H9 (cell line): ENCODE data around the gene ACOT13. TPM values are rescaled to one million over a fixed set of nuclear protein-coding genes. Genes with fewer than 3 reads are reported as not detected.

Source experiments
- DNase-seq: peaks from one replicate; pipeline ENCODE4 v3.0.0-alpha.2; 2017
- H2AFZ ChIP-seq: one replicate; pipeline ENCODE4 v1.6.1; 2013; ENCODE audit warnings: mild to moderate bottlenecking, low read length, control low read depth, moderate library complexity
- H2AK5ac ChIP-seq: 2 replicates; pipeline ENCODE4 v1.6.1; 2013; ENCODE audit warnings: low read length, control low read depth, mixed read lengths; ENCODE audit not compliant: insufficient read length
- H2BK120ac ChIP-seq: one replicate; pipeline ENCODE4 v1.6.1; 2013; ENCODE audit warnings: low read depth, mild to moderate bottlenecking, low read length, control low read depth, inconsistent platforms; ENCODE audit not compliant: poor library complexity, severe bottlenecking
- H2BK12ac ChIP-seq: 2 replicates; pipeline ENCODE4 v1.6.1; 2013; ENCODE audit warnings: low read length, control low read depth, mixed read lengths, low read depth; ENCODE audit not compliant: insufficient read length
- H2BK15ac ChIP-seq: 2 replicates; pipeline ENCODE4 v1.6.1; 2013; ENCODE audit warnings: low read depth, low read length, control low read depth
- H2BK20ac ChIP-seq: one replicate; pipeline ENCODE4 v1.6.1; 2013; ENCODE audit warnings: low read depth, mild to moderate bottlenecking, low read length, control low read depth, inconsistent platforms; ENCODE audit not compliant: poor library complexity, severe bottlenecking
- H2BK5ac ChIP-seq: 2 replicates; pipeline ENCODE4 v1.6.1; 2013; ENCODE audit warnings: low read length, control low read depth, mixed read lengths; ENCODE audit not compliant: insufficient read length
- H3K14ac ChIP-seq: 2 replicates; pipeline ENCODE4 v1.6.1; 2013; ENCODE audit warnings: low read length, control low read depth; ENCODE audit not compliant: insufficient read depth
- H3K18ac ChIP-seq: 2 replicates; pipeline ENCODE4 v1.6.1; 2013; ENCODE audit warnings: low read depth, mild to moderate bottlenecking, mixed read lengths, low read length, control low read depth; ENCODE audit not compliant: insufficient read length
- H3K23ac ChIP-seq: 2 replicates; pipeline ENCODE4 v1.6.1; 2013; ENCODE audit warnings: low read length, control low read depth, mixed read lengths, low read depth; ENCODE audit not compliant: insufficient read length
- H3K23me2 ChIP-seq: 2 replicates; pipeline ENCODE4 v1.6.1; 2013; ENCODE audit warnings: low read depth, mild to moderate bottlenecking, mixed read lengths, low read length, control low read depth; ENCODE audit not compliant: insufficient read length, poor library complexity, severe bottlenecking
- H3K27ac ChIP-seq: 2 replicates; pipeline ENCODE4 v1.5.1; 2013; ENCODE audit warnings: low read length, control low read depth, mixed read lengths, low read depth; ENCODE audit not compliant: insufficient read length
- H3K27me3 ChIP-seq: 2 replicates; pipeline ENCODE4 v1.6.1; 2013; ENCODE audit warnings: low read length, control low read depth, inconsistent platforms; ENCODE audit not compliant: insufficient read depth
- H3K4ac ChIP-seq: 2 replicates; pipeline ENCODE4 v1.6.1; 2013; ENCODE audit warnings: low read depth, mild to moderate bottlenecking, control low read depth, inconsistent platforms, low read length, moderate library complexity
- H3K4me1 ChIP-seq: 2 replicates; pipeline ENCODE4 v1.6.1; 2013; ENCODE audit warnings: low read length, control low read depth, inconsistent platforms; ENCODE audit not compliant: insufficient read depth
- H3K4me2 ChIP-seq: 2 replicates; pipeline ENCODE4 v1.6.1; 2013; ENCODE audit warnings: low read length, control low read depth, mixed read lengths; ENCODE audit not compliant: insufficient read length, insufficient read depth
- H3K56ac ChIP-seq: 2 replicates; pipeline ENCODE4 v1.6.1; 2013; ENCODE audit warnings: low read depth, mild to moderate bottlenecking, mixed read lengths, low read length, control low read depth; ENCODE audit not compliant: insufficient read length
- H3K79me1 ChIP-seq: 2 replicates; pipeline ENCODE4 v1.6.1; 2013; ENCODE audit warnings: low read depth, mild to moderate bottlenecking, moderate library complexity, low read length, control low read depth, inconsistent platforms; ENCODE audit not compliant: insufficient read depth, poor library complexity, severe bottlenecking
- H3K79me2 ChIP-seq: 2 replicates; pipeline ENCODE4 v1.6.1; 2013; ENCODE audit warnings: low read length, control low read depth, inconsistent platforms; ENCODE audit not compliant: insufficient read depth
- H3K9ac ChIP-seq: 2 replicates; pipeline ENCODE4 v1.6.1; 2013; ENCODE audit warnings: low read length, control low read depth, mixed read lengths; ENCODE audit not compliant: insufficient read length; ENCODE audit errors: extremely low read depth
- H3K9me3 ChIP-seq: one replicate; pipeline ENCODE4 v1.6.1; 2013; ENCODE audit warnings: low read depth, low read length, inconsistent platforms; ENCODE audit not compliant: control insufficient read depth
- H3T11ph ChIP-seq: one replicate; pipeline ENCODE4 v1.6.1; 2013; ENCODE audit warnings: mild to moderate bottlenecking, low read length, control low read depth, inconsistent platforms
- H4K20me1 ChIP-seq: one replicate; pipeline ENCODE4 v1.6.1; 2013; ENCODE audit not compliant: control insufficient read depth, insufficient read length, insufficient read depth
- H4K5ac ChIP-seq: 2 replicates; pipeline ENCODE4 v1.6.1; 2013; ENCODE audit warnings: low read depth, mild to moderate bottlenecking, mixed read lengths, low read length, control low read depth; ENCODE audit not compliant: insufficient read length
- H4K8ac ChIP-seq: replicated peaks from 2 replicates; pipeline ENCODE4 v1.6.1; 2013; ENCODE audit warnings: low read length, control low read depth, mixed read lengths, low read depth; ENCODE audit not compliant: insufficient read length
- H4K91ac ChIP-seq: 2 replicates; pipeline ENCODE4 v1.6.1; 2013; ENCODE audit warnings: low read depth, mild to moderate bottlenecking, moderate library complexity, mixed read lengths, low read length, control low read depth; ENCODE audit not compliant: insufficient read length
- H3K27ac Mint-ChIP-seq, 3 experiments: 2 replicates in 2 of 3; 3 replicates in 1 of 3; pipeline ENCODE4 v1.8.0; 2020 to 2021; ENCODE audit warnings: mixed read lengths in 3 of 3, mild to moderate bottlenecking in 1 of 3, moderate library complexity in 1 of 3
- H3K27me3 Mint-ChIP-seq: 2 replicates; pipeline ENCODE4 v1.8.0; 2021; ENCODE audit warnings: low read depth, mild to moderate bottlenecking, moderate library complexity, mixed read lengths
- H3K36me3 Mint-ChIP-seq, 3 experiments: 2 replicates in 2 of 3; 3 replicates in 1 of 3; pipeline ENCODE4 v1.8.0; 2020 to 2021; ENCODE audit warnings: low read depth in 3 of 3, mixed read lengths in 3 of 3; ENCODE audit not compliant: insufficient read depth in 1 of 3
- H3K4me1 Mint-ChIP-seq, 2 experiments: 2 replicates each; pipeline ENCODE4 v1.8.0; 2020; ENCODE audit warnings: mixed read lengths in 2 of 2
- H3K4me3 Mint-ChIP-seq, 2 experiments: 2 replicates in 1 of 2; 3 replicates in 1 of 2; pipeline ENCODE4 v1.8.0; 2020 to 2021; ENCODE audit warnings: mild to moderate bottlenecking in 2 of 2, mixed read lengths in 2 of 2, moderate library complexity in 1 of 2
- H3K9me3 Mint-ChIP-seq, 2 experiments: 2 replicates in 1 of 2; 3 replicates in 1 of 2; pipeline ENCODE4 v1.8.0; 2020; ENCODE audit warnings: mild to moderate bottlenecking in 2 of 2, mixed read lengths in 2 of 2, moderate library complexity in 1 of 2
- WGBS: extraction: QIAGEN DNeasy Blood & Tissue Kit; methylation state at CpG from one replicate; pipeline ENCODE4 v1.1.7; 2013; ENCODE audit warnings: missing lambda C conversion rate, low lambda C conversion rate, mixed read lengths; ENCODE audit not compliant: insufficient read length; ENCODE audit errors: extremely low coverage; 5-methylcytosine and 5-hydroxymethylcytosine counted together
- total RNA-seq: library from RNA; stranded (reverse); gene quantifications from 2 replicates; pipeline ENCODE4 v1.2.1, GENCODE V29; 2021
- TF ChIP-seq, protein P1 (sequence below): fragments of 200-600 bp; sonication (generic); conservative IDR thresholded peaks from 3 replicates; pipeline ENCODE4 v1.8.0; 2021; ENCODE audit warnings: antibody characterized with exemption, mild to moderate bottlenecking

The ACOT13 gene
- total RNA-seq, 1 experiment from 2014 or later, result 38.0 TPM

DNA sequence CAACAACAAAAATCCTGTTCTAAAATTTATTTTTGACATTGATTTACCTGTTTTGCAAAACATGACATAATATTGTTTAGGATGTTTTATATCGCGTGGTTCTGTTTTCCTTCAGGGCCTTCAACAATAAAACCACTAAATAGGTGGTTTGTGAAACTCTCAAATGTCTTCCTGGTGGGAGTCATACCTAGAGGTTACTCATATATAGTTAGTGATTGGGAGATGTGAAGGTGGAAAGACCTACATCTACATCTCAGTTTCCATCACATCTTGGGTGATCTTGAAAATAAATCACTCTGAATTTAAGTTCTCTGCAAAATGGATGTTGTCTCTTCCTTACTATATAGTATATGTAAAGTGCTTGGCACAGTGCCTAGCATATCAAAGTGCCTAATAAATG lies 29.2 kb downstream of the ACOT13 start:
- H3K4me3 Mint-ChIP-seq, result no peak overlapping the region
- Histone ChIP-seq H2BK120ac (no peak overlapping the region), H3K9ac (no peak overlapping the region), H4K5ac (no peak overlapping the region), H3K4ac (no peak overlapping the region), H3K9me3 (no peaks in the 10 kb centered on the region), H3K79me1 (no peaks in the 10 kb centered on the region), H3K79me2 (no peaks in the 10 kb centered on the region), H3K4me2 (no peak overlapping the region), H2BK15ac (no peak overlapping the region), H4K20me1 (no peaks in the 10 kb centered on the region), H2BK5ac (no peak overlapping the region), H3K56ac (no peak overlapping the region), H3K23me2 (no peaks in the 10 kb centered on the region), H3K14ac (no peak overlapping the region), H3K18ac (no peak overlapping the region), H3K23ac (no peak overlapping the region), H3K27me3 (no peaks in the 10 kb centered on the region), H2BK20ac (no peak overlapping the region), H2BK12ac (no peak overlapping the region), H3K27ac (no peak overlapping the region), H3T11ph (no peak overlapping the region), H2AFZ (no peak overlapping the region), H4K91ac (no peak overlapping the region), H2AK5ac (no peak overlapping the region), H3K4me1 (no peaks in the 10 kb centered on the region), H4K8ac (no peak overlapping the region)
- H3K27ac Mint-ChIP-seq, result no peak overlapping the region
- peaks cover 2 to 24% (median 15%) of the 10 kb centered on the region in 3 experiments; a peak in 6 of 7 replicates for H3K36me3 Mint-ChIP-seq
- no peak for DNase-seq
- H3K9me3 Mint-ChIP-seq, result no peaks in the 10 kb centered on the region
- no peaks in the 10 kb centered on the region; a peak in 2 of 4 replicates for H3K4me1 Mint-ChIP-seq
- WGBS, result no CpG with 5 or more reads among the region's 2 CpGs
- TF ChIP-seq, protein P1, sequence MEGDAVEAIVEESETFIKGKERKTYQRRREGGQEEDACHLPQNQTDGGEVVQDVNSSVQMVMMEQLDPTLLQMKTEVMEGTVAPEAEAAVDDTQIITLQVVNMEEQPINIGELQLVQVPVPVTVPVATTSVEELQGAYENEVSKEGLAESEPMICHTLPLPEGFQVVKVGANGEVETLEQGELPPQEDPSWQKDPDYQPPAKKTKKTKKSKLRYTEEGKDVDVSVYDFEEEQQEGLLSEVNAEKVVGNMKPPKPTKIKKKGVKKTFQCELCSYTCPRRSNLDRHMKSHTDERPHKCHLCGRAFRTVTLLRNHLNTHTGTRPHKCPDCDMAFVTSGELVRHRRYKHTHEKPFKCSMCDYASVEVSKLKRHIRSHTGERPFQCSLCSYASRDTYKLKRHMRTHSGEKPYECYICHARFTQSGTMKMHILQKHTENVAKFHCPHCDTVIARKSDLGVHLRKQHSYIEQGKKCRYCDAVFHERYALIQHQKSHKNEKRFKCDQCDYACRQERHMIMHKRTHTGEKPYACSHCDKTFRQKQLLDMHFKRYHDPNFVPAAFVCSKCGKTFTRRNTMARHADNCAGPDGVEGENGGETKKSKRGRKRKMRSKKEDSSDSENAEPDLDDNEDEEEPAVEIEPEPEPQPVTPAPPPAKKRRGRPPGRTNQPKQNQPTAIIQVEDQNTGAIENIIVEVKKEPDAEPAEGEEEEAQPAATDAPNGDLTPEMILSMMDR, result no peak
- H3K27me3 Mint-ChIP-seq, result no peaks in the 10 kb centered on the region
